ENCODE measurements around the gene SORBS2.

DNA sequence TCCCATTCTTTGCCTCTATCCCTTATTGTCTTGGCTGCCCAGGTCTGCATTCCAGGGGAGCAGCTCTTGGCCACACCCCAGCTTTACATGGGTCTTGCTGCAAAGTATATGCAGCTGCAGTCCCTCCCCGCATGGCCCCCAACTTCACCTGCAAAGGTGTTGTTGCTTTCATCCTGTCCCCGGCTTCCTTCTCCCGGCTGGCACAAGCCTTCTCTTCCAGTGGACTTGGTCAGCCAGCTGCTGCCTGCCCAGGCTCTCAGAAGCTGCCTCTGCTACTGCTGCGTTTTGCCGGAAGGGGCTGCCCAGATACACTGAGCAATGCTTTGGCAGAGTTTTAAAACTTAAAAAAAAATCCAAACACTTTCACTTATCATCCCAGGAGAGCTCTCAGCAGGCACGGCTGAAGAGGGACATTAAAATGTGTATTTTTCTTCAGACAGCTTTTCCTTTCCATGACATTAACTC lies 155.5 kb downstream of the SORBS2 start:
- TF ChIP-seq, protein P1, sequence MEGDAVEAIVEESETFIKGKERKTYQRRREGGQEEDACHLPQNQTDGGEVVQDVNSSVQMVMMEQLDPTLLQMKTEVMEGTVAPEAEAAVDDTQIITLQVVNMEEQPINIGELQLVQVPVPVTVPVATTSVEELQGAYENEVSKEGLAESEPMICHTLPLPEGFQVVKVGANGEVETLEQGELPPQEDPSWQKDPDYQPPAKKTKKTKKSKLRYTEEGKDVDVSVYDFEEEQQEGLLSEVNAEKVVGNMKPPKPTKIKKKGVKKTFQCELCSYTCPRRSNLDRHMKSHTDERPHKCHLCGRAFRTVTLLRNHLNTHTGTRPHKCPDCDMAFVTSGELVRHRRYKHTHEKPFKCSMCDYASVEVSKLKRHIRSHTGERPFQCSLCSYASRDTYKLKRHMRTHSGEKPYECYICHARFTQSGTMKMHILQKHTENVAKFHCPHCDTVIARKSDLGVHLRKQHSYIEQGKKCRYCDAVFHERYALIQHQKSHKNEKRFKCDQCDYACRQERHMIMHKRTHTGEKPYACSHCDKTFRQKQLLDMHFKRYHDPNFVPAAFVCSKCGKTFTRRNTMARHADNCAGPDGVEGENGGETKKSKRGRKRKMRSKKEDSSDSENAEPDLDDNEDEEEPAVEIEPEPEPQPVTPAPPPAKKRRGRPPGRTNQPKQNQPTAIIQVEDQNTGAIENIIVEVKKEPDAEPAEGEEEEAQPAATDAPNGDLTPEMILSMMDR (IDR thresholded peaks at IDR 0.05): peak; percentile 35 to 81 (median 72)
- TF ChIP-seq POLR2A (IDR thresholded peaks at IDR 0.05): peak in 1 of 2 donors; percentile 28

Measured in thyroid gland (tissue), 4 donors.